Skeletal muscle tissue (tissue), 4 donors: ENCODE measurements around the gene CH25H. TPM values are rescaled to one million over a fixed set of nuclear protein-coding genes. Genes with fewer than 3 reads are reported as not detected.

Source experiments
- H3K27ac ChIP-seq: one replicate; pipeline ENCODE4 v1.7.0; 2013; ENCODE audit warnings: mild to moderate bottlenecking, low read depth, low read length, inconsistent platforms
- H3K27me3 ChIP-seq, 3 donors: one replicate each; pipeline ENCODE4 v1.7.0; 2013; ENCODE audit warnings: low read length in 3 of 3; ENCODE audit not compliant: control insufficient read depth in 3 of 3, insufficient read depth in 3 of 3
- H3K36me3 ChIP-seq, 3 donors: one replicate each; pipeline ENCODE4 v1.7.0; 2013; ENCODE audit warnings: low read length in 3 of 3; ENCODE audit not compliant: control insufficient read depth in 3 of 3, insufficient read depth in 3 of 3
- H3K4me1 ChIP-seq, 3 donors: one replicate each; pipeline ENCODE4 v1.7.0; 2013; ENCODE audit warnings: low read length in 3 of 3, mild to moderate bottlenecking in 3 of 3; ENCODE audit not compliant: control insufficient read depth in 3 of 3, insufficient read depth in 3 of 3
- H3K4me3 ChIP-seq, 3 donors: one replicate each; pipeline ENCODE4 v1.7.0; 2013; ENCODE audit warnings: low read length in 3 of 3
- H3K9ac ChIP-seq, 3 donors: one replicate each; pipeline ENCODE4 v1.7.0; 2013; ENCODE audit warnings: low read length in 3 of 3, mild to moderate bottlenecking in 3 of 3, moderate library complexity in 2 of 3, low read depth in 1 of 3
- H3K9me3 ChIP-seq, 3 donors: one replicate each; pipeline ENCODE4 v1.7.0; 2013; ENCODE audit warnings: low read length in 3 of 3; ENCODE audit not compliant: control insufficient read depth in 3 of 3
- total RNA-seq: library from RNA; depleted of rRNA; stranded (reverse); fragments of >200 nt; gene quantifications from one replicate; pipeline ENCODE4 v1.2.3, GENCODE V29; 2014
- donor health status: Osteomylitis.

Gene CH25H
- total RNA-seq, 1 donor from 2014 or later = under 0.01 TPM

DNA sequence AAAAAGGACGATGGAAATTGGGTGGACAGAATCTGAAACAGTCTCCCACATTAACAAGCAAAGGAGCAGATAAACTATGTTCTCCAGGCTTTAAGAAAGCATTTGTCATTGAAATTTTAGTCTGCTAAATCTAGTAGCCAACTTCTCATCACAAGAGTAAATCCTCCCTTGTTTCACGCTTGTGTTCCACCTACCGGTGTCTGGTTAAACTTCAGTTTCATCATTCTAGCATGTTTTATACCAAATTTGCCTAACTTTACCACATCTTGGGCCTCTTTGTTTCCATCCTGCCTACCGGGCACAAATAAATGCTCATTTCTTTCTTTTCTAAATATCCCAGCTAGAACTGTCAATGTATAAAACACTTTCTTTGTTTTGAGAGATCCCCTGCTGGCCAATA lies 38.7 kb upstream of the CH25H start:
- peaks cover under 1 to 9% (median 5%) of the 10 kb centered on the region in 3 donors for H3K4me1 ChIP-seq
- no peaks in the 10 kb centered on the region for H3K36me3 ChIP-seq
- no peak overlapping the region for H3K27ac ChIP-seq
- no peak overlapping the region for H3K9ac ChIP-seq
- no peaks in the 10 kb centered on the region for H3K27me3 ChIP-seq
- H3K9me3 ChIP-seq = no peaks in the 10 kb centered on the region
- no peak overlapping the region for H3K4me3 ChIP-seq

DNA sequence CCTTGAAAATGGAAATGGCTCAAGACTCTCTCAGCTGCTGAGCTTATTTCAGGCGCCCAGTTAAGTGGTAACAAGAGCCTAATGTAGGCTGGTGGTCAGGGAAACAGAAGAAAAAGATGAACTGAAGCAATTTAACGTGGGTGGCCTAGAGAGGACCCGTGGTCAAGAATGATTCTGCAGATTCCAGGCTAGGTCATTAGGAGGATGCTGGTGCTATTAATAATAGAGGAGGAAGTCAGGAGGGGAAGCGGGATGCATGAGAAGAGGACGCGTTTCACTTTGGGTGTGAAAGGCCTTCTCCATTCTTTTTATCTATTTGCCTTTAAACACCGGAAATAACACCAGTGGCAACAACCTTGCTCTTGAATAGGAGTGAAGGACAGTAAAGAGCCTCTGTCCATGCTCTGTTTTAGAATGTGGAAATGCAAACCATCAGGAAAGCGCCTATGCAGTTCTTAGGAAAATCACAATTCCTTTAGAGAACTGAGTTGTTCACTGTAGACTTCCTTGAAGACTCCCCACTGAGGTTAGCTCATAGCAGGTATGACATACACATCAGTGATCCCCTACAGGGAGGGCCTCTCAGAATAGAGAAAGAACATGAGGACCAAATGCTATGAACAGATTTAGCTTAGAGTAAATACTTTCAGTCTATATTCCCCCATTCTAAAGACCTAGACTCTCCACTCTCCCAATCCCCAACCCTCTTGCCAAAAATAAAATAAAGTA lies 35.9 kb upstream of the CH25H start:
- Histone ChIP-seq H3K27ac (peak overlapping the region; percentile 23), H3K36me3 (peaks cover 2 to 10% (median 4%) of the 10 kb centered on the region in 3 donors), H3K9me3 (no peaks in the 10 kb centered on the region), H3K27me3 (no peaks in the 10 kb centered on the region), H3K4me1 (peaks cover 0 to 6% (median 4%) of the 10 kb centered on the region in 3 donors), H3K4me3 (no peak overlapping the region), H3K9ac (no peak overlapping the region)

DNA sequence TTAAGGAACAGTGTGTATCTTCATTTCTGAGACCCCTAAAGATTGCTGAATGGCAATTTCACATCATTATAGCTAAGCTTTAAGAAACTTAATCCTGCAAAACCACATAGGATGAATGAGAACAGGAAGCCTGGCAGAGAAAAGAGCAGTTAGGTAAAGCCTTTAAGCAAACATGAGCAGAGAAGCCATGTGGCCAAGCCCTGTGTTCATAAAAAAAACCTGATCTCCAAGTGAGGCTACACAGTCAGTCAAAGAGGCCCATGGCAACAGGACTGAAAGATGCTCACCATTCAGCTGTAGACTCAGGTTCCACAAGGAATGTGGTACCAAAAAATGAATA lies 35.2 kb upstream of the CH25H start:
- no peaks in the 10 kb centered on the region for H3K27me3 ChIP-seq
- H3K9me3 ChIP-seq = no peaks in the 10 kb centered on the region
- no peak overlapping the region for H3K4me3 ChIP-seq
- peak overlapping the region; percentile 23 for H3K27ac ChIP-seq
- H3K9ac ChIP-seq = no peak overlapping the region
- peaks cover 0 to 6% (median 4%) of the 10 kb centered on the region in 3 donors for H3K4me1 ChIP-seq
- H3K36me3 ChIP-seq = peaks cover 2 to 10% (median 4%) of the 10 kb centered on the region in 3 donors

DNA sequence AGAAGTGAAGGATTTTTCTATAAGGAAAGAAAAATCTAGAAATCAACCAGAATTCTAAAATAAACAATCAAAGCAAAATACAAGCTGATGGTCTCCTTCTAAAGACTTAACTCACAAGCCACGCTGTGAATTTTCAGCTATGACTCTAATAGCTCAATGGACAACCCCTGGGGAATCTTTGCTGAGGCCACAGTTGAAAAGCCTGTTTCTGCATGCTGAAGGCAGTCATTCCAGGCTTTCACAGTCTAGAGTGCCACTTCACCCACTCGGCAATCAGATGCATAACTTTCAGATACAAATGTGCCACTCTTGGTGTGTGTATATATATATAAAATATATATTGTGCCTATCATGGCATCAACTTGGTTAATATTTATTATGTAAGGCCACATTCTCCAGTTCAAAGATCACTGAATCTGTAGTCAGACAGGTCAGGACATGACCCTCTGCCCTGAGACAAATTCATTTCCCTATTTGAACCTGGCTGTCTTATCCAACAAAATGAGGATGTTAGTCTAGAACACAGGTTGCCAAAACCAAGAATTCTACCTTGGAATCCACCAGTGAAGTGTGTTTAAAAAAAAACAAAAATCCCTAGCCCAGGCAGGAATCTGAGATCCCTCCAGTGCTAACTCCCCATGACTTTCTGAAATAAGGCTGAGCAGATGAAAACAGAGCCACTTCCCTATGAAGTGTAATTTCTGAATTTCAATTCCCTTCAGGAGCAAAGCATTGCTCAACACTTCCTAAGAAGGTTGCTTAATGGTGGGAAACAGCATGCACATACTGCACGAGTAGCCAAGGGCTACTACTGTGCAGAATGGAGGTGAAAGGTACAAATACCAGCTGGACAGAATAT lies 34.6 kb upstream of the CH25H start:
- peaks cover 0 to 6% (median 4%) of the 10 kb centered on the region in 3 donors for H3K4me1 ChIP-seq
- H3K27ac ChIP-seq = peak overlapping the region; percentile 23
- no peak overlapping the region for H3K4me3 ChIP-seq

DNA sequence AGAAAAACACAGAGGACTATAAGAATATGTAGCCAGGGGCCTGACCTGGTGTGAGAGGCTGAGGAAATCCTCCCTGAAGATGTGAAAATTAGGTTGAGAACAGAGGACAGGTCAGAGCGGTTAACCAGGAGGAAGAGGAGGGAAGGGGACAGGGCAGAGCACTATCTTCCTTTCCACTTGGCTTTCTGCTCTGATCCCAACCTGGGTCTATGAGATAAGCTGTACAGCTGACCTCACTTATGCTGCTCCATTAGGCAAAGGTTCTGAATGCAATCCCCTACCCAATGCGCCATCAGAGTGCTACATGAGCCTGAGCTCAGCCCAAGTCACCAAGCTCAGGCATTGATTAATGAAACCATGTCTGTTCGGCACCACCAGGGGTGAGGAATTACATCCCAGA lies 33.9 kb upstream of the CH25H start:
- H3K9me3 ChIP-seq = no peaks in the 10 kb centered on the region
- H3K27ac ChIP-seq = no peak overlapping the region
- H3K9ac ChIP-seq = no peak overlapping the region
- no peak overlapping the region for H3K4me3 ChIP-seq
- H3K36me3 ChIP-seq = peaks cover 2 to 10% (median 4%) of the 10 kb centered on the region in 3 donors
- no peaks in the 10 kb centered on the region for H3K27me3 ChIP-seq
- peaks cover 0 to 6% (median 4%) of the 10 kb centered on the region in 3 donors for H3K4me1 ChIP-seq

More for the DNA sequence above, 34.6 kb upstream of the CH25H start:
- Histone ChIP-seq H3K36me3 (peaks cover 2 to 10% (median 4%) of the 10 kb centered on the region in 3 donors), H3K9ac (no peak overlapping the region), H3K27me3 (no peaks in the 10 kb centered on the region), H3K9me3 (no peaks in the 10 kb centered on the region)

DNA sequence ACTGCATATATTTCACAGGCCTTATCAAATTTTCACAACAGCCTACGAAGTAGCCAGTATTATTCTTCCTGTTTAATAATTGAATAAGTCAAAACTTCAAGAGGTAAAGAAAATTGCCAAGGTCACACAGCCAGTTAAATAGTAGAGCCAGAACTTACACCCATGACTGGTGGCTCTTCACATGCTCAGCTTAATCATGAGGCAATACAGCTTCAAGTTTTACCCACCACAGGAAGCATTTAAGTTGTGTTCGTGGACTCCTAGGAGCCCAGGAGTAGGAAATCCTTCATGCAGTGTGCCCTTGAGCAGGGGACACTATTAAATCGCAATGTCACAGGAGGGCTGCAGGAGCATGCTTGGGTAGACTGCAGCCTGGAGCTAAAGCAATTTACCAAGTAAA lies 33.4 kb upstream of the CH25H start:
- H3K9ac ChIP-seq = no peak overlapping the region

DNA sequence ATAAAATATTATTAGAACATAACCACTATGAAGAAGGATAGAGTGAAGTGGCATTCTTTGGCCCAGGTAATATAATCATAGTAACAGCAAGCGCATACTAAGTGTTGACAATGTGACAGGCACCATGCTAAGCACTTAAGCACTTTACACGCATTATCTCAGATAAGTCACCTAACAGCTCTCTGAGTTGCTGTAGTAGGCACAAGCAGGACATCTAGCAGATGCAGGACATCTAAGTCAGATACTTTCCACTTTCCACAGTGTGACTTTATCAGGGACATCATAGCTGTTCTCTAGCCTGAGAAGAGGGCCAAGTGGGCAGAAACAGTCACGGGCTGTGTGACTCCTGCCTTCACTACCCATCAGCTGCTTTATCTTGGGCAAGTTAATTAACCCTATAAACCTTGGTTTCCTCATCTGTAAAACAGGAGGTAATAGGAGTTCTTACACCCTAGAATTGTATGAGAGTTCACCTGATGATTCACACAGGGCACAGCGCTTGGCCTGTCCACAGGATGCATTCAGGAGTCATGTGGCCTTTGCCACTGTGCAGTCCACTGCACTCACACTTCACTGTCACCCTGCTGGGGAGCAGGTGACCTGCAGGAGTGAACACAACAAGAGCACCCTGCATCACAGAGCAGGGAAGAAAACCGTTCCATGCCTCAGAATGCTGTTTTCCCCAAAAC lies 32.0 kb upstream of the CH25H start:
- Histone ChIP-seq H3K27me3 (no peaks in the 10 kb centered on the region), H3K9me3 (no peaks in the 10 kb centered on the region), H3K27ac (no peak overlapping the region), H3K9ac (no peak overlapping the region), H3K4me3 (no peak overlapping the region), H3K4me1 (peaks cover 0 to 6% (median 6%) of the 10 kb centered on the region in 3 donors), H3K36me3 (peaks cover 2 to 12% (median 4%) of the 10 kb centered on the region in 3 donors)

More for the DNA sequence above, 33.4 kb upstream of the CH25H start:
- peaks cover 2 to 10% (median 4%) of the 10 kb centered on the region in 3 donors for H3K36me3 ChIP-seq
- H3K4me1 ChIP-seq = peaks cover 0 to 6% (median 4%) of the 10 kb centered on the region in 3 donors
- H3K9me3 ChIP-seq = no peaks in the 10 kb centered on the region
- no peak overlapping the region for H3K4me3 ChIP-seq
- no peaks in the 10 kb centered on the region for H3K27me3 ChIP-seq
- H3K27ac ChIP-seq = no peak overlapping the region

DNA sequence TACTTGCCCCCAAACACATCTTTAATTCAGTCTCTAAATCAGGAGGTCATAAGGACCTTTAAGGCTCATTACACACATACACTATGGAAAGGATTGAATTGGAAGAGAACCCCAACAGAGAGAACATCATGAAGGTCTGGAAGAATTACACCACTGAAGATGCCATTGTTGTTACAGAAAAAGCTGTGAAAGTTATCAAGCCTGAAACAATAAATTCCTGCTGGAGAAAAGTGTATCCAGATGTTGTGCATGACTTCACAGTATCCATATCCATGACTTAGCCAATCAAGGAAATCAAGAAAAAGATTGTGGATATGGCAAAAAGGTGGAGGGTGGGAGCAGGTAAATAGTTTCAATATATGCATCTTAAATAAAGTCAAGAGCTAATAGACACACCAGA lies 30.7 kb upstream of the CH25H start:
- Histone ChIP-seq H3K9me3 (no peaks in the 10 kb centered on the region), H3K27me3 (no peaks in the 10 kb centered on the region), H3K9ac (no peak overlapping the region), H3K4me3 (no peak overlapping the region), H3K4me1 (peaks cover 0 to 6% (median 6%) of the 10 kb centered on the region in 3 donors), H3K27ac (no peak overlapping the region), H3K36me3 (peaks cover 2 to 12% (median 4%) of the 10 kb centered on the region in 3 donors)

DNA sequence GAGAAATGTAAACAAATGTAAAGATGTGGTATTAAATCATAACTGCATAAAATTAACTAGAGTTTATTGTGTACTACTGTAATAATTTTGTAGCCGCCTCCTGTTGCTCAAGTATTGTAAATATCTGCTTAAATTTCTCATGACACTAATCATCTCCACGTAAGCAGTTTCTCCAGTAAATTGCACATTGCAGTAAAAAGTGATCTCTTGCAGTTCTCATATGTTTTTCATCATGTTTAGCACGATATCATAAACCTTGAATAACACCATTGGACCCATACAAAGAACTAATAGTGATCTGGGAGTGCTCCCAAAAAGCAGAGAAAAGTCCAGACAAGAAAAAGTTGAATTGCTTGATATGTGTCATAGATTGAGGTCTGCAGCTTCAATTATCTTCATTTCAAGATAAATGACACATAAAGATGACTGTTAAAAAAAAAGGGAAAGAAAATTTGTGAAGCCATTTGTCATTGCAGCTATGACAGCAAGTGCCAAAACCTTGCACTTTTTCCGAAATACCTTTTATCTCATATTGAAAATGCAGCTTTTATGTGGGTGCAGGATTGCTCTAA lies 29.2 kb upstream of the CH25H start:
- peaks cover 2 to 17% (median 4%) of the 10 kb centered on the region in 3 donors for H3K36me3 ChIP-seq
- peaks cover 0 to 3% (median 2%) of the 10 kb centered on the region in 3 donors for H3K4me1 ChIP-seq
- H3K27ac ChIP-seq = no peak overlapping the region
- H3K4me3 ChIP-seq = no peak overlapping the region
- H3K9ac ChIP-seq = no peak overlapping the region
- H3K9me3 ChIP-seq = no peaks in the 10 kb centered on the region
- H3K27me3 ChIP-seq = no peaks in the 10 kb centered on the region
